CD14-positive monocyte (primary cell): ENCODE measurements around the gene CDKN2AIPNL. TPM values are rescaled to one million over a fixed set of nuclear protein-coding genes. Genes with fewer than 3 reads are reported as not detected.
"Not testable (repeated sequence)": the region's sequence is repeated elsewhere in the genome, so short reads cannot be mapped to it uniquely, and the experiment has no call there.

Experiments used
- DNase-seq, 3 donors: peaks; one replicate each; pipeline ENCODE4 v3.0.0-alpha.2; 2011 to 2022
- H2AFZ ChIP-seq: 2 replicates; pipeline ENCODE4 v1.6.0; 2012; ENCODE audit warnings: mild to moderate bottlenecking, low read depth, low read length, inconsistent platforms; ENCODE audit not compliant: insufficient read depth, poor library complexity, severe bottlenecking
- H3K27ac ChIP-seq, 2 donors: 1 replicate in 1 of 2; 2 replicates in 1 of 2; pipeline ENCODE4 v1.5.1; 2012 to 2013; ENCODE audit warnings: low read length in 2 of 2, control low read depth in 1 of 2, inconsistent platforms in 1 of 2, low read depth in 1 of 2, mild to moderate bottlenecking in 1 of 2
- H3K27me3 ChIP-seq, 2 donors: one replicate each; pipeline versions ENCODE4 v1.6.0 to v1.6.1; 2011 to 2013; ENCODE audit warnings: low read length in 2 of 2; ENCODE audit not compliant: control insufficient read depth in 2 of 2, insufficient read depth in 2 of 2
- H3K36me3 ChIP-seq, 2 donors: replicated peaks in 1 of 2; 1 replicate in 1 of 2; 2 replicates in 1 of 2; pipeline versions ENCODE4 v1.5.1 to v1.6.1; 2012 to 2013; ENCODE audit warnings: low read length in 2 of 2, control low read depth in 1 of 2, inconsistent platforms in 1 of 2, mild to moderate bottlenecking in 1 of 2; ENCODE audit not compliant: insufficient read depth in 2 of 2, control insufficient read depth in 1 of 2
- H3K4me1 ChIP-seq, 2 donors: 1 replicate in 1 of 2; 2 replicates in 1 of 2; pipeline versions ENCODE4 v1.5.1 to v1.6.1; 2012 to 2013; ENCODE audit warnings: low read length in 2 of 2, control low read depth in 1 of 2, inconsistent platforms in 1 of 2, mild to moderate bottlenecking in 1 of 2, moderate library complexity in 1 of 2; ENCODE audit not compliant: insufficient read depth in 2 of 2, control insufficient read depth in 1 of 2
- H3K4me2 ChIP-seq: replicated peaks from 2 replicates; pipeline ENCODE3; 2012; ENCODE audit warnings: low read length, moderate library complexity, mild to moderate bottlenecking; ENCODE audit not compliant: poor library complexity, severe bottlenecking; ENCODE audit errors: extremely low read depth
- H3K4me3 ChIP-seq, 3 experiments: fragments of 200-600 bp in 1 of 3; sonication (generic) in 1 of 3; replicated peaks in 1 of 3; 1 replicate in 2 of 3; 2 replicates in 1 of 3; pipeline ENCODE4 v1.5.1; 2011 to 2013; ENCODE audit warnings: low read length in 3 of 3, mild to moderate bottlenecking in 3 of 3, control low read depth in 2 of 3, low read depth in 2 of 3, inconsistent platforms in 1 of 3, moderate library complexity in 1 of 3
- H3K79me2 ChIP-seq: 2 replicates; pipeline ENCODE4 v1.6.0; 2012; ENCODE audit warnings: mild to moderate bottlenecking, control low read depth, inconsistent platforms, low read length, moderate library complexity; ENCODE audit not compliant: insufficient read depth
- H3K9ac ChIP-seq: 2 replicates; pipeline ENCODE4 v1.6.0; 2017; ENCODE audit warnings: low read length, mild to moderate bottlenecking; ENCODE audit not compliant: insufficient read depth, poor library complexity, severe bottlenecking
- H3K9me3 ChIP-seq, 2 donors: replicated peaks in 1 of 2; 1 replicate in 1 of 2; 2 replicates in 1 of 2; pipeline versions ENCODE4 v1.5.1 to v1.6.1; 2012 to 2013; ENCODE audit warnings: low read length in 2 of 2, control low read depth in 1 of 2; ENCODE audit not compliant: control insufficient read depth in 1 of 2, insufficient read depth in 1 of 2
- H4K20me1 ChIP-seq: 2 replicates; pipeline ENCODE4 v1.6.0; 2012; ENCODE audit warnings: mild to moderate bottlenecking, low read length, control low read depth, moderate library complexity; ENCODE audit not compliant: insufficient read depth
- H3K27ac Mint-ChIP-seq, 7 donors: one replicate each; pipeline ENCODE4 v1.8.0; 2020; ENCODE audit warnings: mild to moderate bottlenecking in 7 of 7, mixed read lengths in 7 of 7, moderate library complexity in 6 of 7, inconsistent platforms in 2 of 7
- H3K27me3 Mint-ChIP-seq, 3 donors: one replicate each; pipeline ENCODE4 v1.8.0; 2021 to 2022; ENCODE audit warnings: low read depth in 3 of 3, mild to moderate bottlenecking in 3 of 3, mixed read lengths in 3 of 3, moderate library complexity in 3 of 3, inconsistent platforms in 1 of 3
- H3K36me3 Mint-ChIP-seq, 2 donors: one replicate each; pipeline ENCODE4 v1.8.0; 2020; ENCODE audit warnings: mixed read lengths in 2 of 2, inconsistent platforms in 1 of 2, mild to moderate bottlenecking in 1 of 2
- H3K4me1 Mint-ChIP-seq: one replicate; pipeline ENCODE4 v1.8.0; 2020; ENCODE audit warnings: mild to moderate bottlenecking, mixed read lengths
- H3K4me3 Mint-ChIP-seq, 2 donors: one replicate each; pipeline ENCODE4 v1.8.0; 2020; ENCODE audit warnings: mild to moderate bottlenecking in 2 of 2, mixed read lengths in 2 of 2, moderate library complexity in 1 of 2
- H3K9me3 Mint-ChIP-seq, 7 donors: one replicate each; pipeline ENCODE4 v1.8.0; 2020 to 2022; ENCODE audit warnings: mixed read lengths in 7 of 7, mild to moderate bottlenecking in 6 of 7, moderate library complexity in 6 of 7, inconsistent platforms in 2 of 7
- WGBS: methylation state at CpG from one replicate; pipeline ENCODE4 v1.1.5; 2013; ENCODE audit warnings: missing lambda C conversion rate; ENCODE audit not compliant: insufficient coverage; 5-methylcytosine and 5-hydroxymethylcytosine counted together
- intact Hi-C, 2 donors: fragments of 100-400 bp; cut with micrococcal nuclease; formaldehyde crosslinking; loops; one replicate each; pipeline versions ENCODE4 v1.15.0 to v1.15.1; 2023
- polyA plus RNA-seq, 3 donors: library from polyadenylated mRNA; depleted of rRNA in 1 of 3; unstranded in 2 of 3; stranded (reverse) in 1 of 3; fragments of 300-500 nt in 2 of 3; fragments of >200 nt in 1 of 3; fragmentation: Illumina TruSeq in 2 of 3; gene quantifications; 1 replicate in 2 of 3; 2 replicates in 1 of 3; pipeline ENCODE4 v1.2.3, GENCODE V29; 2012 to 2021
- TF ChIP-seq, protein P1 (sequence below): fragments of 200-600 bp; IDR thresholded peaks from one replicate; pipeline ENCODE4 v1.8.0; 2022; ENCODE audit warnings: antibody characterized with exemption, mild to moderate bottlenecking

The CDKN2AIPNL gene
- polyA plus RNA-seq, 3 donors = 6.9 to 20.0 (median 15.0) TPM

DNA sequence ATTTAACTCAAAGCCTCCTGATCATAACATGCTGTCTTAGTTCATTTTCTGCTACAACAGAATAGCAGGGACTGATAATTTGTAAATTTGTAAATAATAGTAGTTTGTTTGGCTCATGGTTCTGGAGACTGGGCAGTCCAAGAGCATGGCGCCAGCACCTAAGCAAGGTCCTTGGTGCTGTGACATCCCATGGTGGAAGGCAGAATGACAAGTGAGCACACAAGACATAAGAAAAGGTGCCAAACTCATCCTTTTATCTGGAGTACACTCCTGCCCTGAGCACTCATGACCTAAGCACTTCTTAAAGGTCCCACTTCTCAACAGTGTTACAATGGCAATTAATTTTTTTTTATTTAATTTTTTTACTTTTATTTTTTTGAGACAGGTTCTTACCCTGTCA is 24.2 kb downstream of the CDKN2AIPNL start:
- 100% methylated on average over 1 of the region's 1 CpG for WGBS
- no peak overlapping the region for H3K4me3 Mint-ChIP-seq
- Histone ChIP-seq H4K20me1 (peaks cover 86% of the 10 kb centered on the region), H3K27me3 (no peaks in the 10 kb centered on the region), H3K36me3 (peaks cover 86 to 98% of the 10 kb centered on the region in 2 donors), H3K4me2 (no peak overlapping the region), H3K4me3 (no peak overlapping the region), H3K27ac (no peak overlapping the region), H3K9ac (no peak overlapping the region), H3K79me2 (no peaks in the 10 kb centered on the region), H3K9me3 (no peaks in the 10 kb centered on the region), H3K4me1 (no peaks in the 10 kb centered on the region), H2AFZ (no peak overlapping the region)
- peak overlapping the region in 1 of 7 donors; percentile 24 for H3K27ac Mint-ChIP-seq
- intact Hi-C loops = no loop called here
- TF ChIP-seq, protein P1, sequence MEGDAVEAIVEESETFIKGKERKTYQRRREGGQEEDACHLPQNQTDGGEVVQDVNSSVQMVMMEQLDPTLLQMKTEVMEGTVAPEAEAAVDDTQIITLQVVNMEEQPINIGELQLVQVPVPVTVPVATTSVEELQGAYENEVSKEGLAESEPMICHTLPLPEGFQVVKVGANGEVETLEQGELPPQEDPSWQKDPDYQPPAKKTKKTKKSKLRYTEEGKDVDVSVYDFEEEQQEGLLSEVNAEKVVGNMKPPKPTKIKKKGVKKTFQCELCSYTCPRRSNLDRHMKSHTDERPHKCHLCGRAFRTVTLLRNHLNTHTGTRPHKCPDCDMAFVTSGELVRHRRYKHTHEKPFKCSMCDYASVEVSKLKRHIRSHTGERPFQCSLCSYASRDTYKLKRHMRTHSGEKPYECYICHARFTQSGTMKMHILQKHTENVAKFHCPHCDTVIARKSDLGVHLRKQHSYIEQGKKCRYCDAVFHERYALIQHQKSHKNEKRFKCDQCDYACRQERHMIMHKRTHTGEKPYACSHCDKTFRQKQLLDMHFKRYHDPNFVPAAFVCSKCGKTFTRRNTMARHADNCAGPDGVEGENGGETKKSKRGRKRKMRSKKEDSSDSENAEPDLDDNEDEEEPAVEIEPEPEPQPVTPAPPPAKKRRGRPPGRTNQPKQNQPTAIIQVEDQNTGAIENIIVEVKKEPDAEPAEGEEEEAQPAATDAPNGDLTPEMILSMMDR = no peak
- no peaks in the 10 kb centered on the region for H3K27me3 Mint-ChIP-seq
- H3K9me3 Mint-ChIP-seq = peaks cover 0 to 2% (median 0%) of the 10 kb centered on the region in 7 donors
- no peaks in the 10 kb centered on the region for H3K4me1 Mint-ChIP-seq
- peaks cover 72 to 95% of the 10 kb centered on the region in 2 donors for H3K36me3 Mint-ChIP-seq
- DNase-seq = no peak

DNA sequence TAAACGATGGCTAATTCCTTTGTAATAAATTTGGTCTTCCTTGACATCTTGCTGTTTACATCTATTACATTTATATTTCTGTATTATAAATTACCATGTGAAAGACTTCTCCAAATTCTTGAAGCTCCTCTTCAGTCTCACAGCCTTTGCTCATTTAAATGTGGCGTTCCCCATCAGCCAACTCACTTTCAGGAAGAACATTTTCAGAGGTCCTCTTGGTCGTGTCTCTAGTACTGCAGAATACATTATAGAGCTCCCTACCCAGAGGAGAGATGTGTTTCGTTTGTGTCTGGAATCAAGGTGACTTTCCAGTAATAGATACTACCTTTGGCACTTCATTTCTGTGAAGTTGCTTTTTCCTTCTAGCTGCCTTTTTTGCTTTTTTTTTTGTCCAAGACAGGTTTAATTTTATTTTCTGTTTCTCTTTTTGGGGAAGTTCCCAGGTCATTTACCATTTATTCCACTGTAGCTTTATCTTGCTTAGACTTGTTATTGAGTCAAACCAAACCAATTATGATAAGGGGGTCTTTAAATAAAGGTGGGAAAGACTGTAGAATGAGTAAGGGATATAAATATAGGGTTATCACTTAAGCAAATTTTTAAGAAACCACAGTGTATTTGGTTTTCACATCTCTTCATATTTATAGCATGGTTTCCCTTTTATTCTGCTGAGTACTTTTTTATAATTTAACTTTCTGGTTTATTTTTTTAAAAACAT is 27.5 kb downstream of the CDKN2AIPNL start:
- no peak for DNase-seq
- TF ChIP-seq, protein P1 = no peak
- Mint-ChIP-seq H3K36me3 (peaks cover 67 to 97% of the 10 kb centered on the region in 2 donors), H3K27ac (peak overlapping the region in 2 of 7 donors; percentile 33 to 35), H3K4me3 (no peak overlapping the region), H3K27me3 (peaks cover 0 to 2% (median 0%) of the 10 kb centered on the region in 3 donors), H3K9me3 (peaks cover 0 to 2% (median 0%) of the 10 kb centered on the region in 7 donors), H3K4me1 (no peaks in the 10 kb centered on the region)
- Histone ChIP-seq H3K79me2 (peaks cover 14% of the 10 kb centered on the region), H3K4me1 (no peaks in the 10 kb centered on the region), H3K4me2 (no peak overlapping the region), H3K36me3 (peaks cover 83 to 98% of the 10 kb centered on the region in 2 donors), H3K27ac (no peak overlapping the region), H2AFZ (no peak overlapping the region), H4K20me1 (peaks cover 92% of the 10 kb centered on the region), H3K4me3 (no peak overlapping the region), H3K27me3 (no peaks in the 10 kb centered on the region), H3K9ac (no peak overlapping the region), H3K9me3 (no peaks in the 10 kb centered on the region)
- WGBS = no CpG with 5 or more reads among the region's 4 CpGs
- intact Hi-C loops = no loop called here

DNA sequence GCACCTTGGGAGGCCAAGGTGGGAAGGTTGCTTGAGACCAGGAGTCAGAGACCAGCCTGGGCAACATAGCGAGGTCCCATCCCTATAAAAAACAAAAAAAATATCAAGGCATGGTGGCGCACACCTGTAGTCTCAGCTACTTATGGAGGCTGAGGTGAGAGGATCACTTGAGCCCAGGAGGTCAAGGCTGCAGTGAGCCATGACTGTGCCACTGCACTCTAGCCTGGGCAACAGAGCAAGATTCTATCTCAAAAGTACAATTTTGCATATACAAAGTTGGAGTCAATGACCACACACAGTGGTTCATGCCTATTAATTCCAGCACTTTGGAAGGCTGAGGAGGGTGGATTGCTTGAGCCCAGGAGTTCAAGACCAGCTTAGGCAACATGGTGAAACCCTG is 29.5 kb downstream of the CDKN2AIPNL start:
- DNase-seq, H3K4me1 Mint-ChIP-seq, H3K9ac ChIP-seq, H3K4me2 ChIP-seq, H3K4me3 ChIP-seq, H3K27ac ChIP-seq, H3K27me3 ChIP-seq, H3K4me3 Mint-ChIP-seq, H2AFZ ChIP-seq, H3K27me3 Mint-ChIP-seq, H3K4me1 ChIP-seq, H3K9me3 Mint-ChIP-seq, H3K9me3 ChIP-seq, intact Hi-C loops: not testable (repeated sequence)
- H3K79me2 ChIP-seq = peaks cover 28% of the 10 kb centered on the region
- peaks cover 83 to 97% of the 10 kb centered on the region in 2 donors for H3K36me3 ChIP-seq
- peak overlapping the region in 1 of 7 donors; percentile 36 for H3K27ac Mint-ChIP-seq
- peaks cover 65 to 98% of the 10 kb centered on the region in 2 donors for H3K36me3 Mint-ChIP-seq
- WGBS = no CpG with 5 or more reads among the region's 2 CpGs
- peaks cover 97% of the 10 kb centered on the region for H4K20me1 ChIP-seq
